ENCODE measurements around the gene TIAM2.

- TF ChIP-seq POLR2A (IDR thresholded peaks at IDR 0.05; ENCODE audit: low read length) (no peak), GATA1 (IDR thresholded peaks at IDR 0.05; ENCODE audit: low read depth, low read length) (no peak)
Observed at GRCh38 chr6:155128977-155129376, 133.9 kb downstream of the TIAM2 start.

All from erythroblast (primary cell).